RWPE2 (cell line): ENCODE results near the gene CBFA2T3.
"Not testable (repeated sequence)": the region's sequence is repeated elsewhere in the genome, so short reads cannot be mapped to it uniquely, and the experiment has no call there.

ENCODE experiments used
- ATAC-seq: fragments of 200-7000 bp; cut with Tn5 transposase; 3 replicates; pipeline ENCODE4 v1.9.1; 2021; ENCODE audit warnings: low read depth
- DNase-seq: peaks from one replicate; pipeline ENCODE4 v3.0.0-alpha.2; 2020; ENCODE audit warnings: low spot score
- H3K27ac ChIP-seq: fragments of 450-650 bp; 2 replicates; pipeline ENCODE4 v1.5.1; 2017; ENCODE audit warnings: mild to moderate bottlenecking; ENCODE audit not compliant: poor library complexity, severe bottlenecking
- H3K27me3 ChIP-seq: fragments of 250-450 bp; sonication (Bioruptor Pico); 2 replicates; pipeline ENCODE4 v1.5.1; 2021; ENCODE audit warnings: mild to moderate bottlenecking, moderate library complexity; ENCODE audit not compliant: insufficient read depth, poor library complexity, severe bottlenecking
- H3K36me3 ChIP-seq: fragments of 250-450 bp; sonication (Bioruptor Pico); 2 replicates; pipeline ENCODE4 v1.5.1; 2020; ENCODE audit warnings: low read depth, mild to moderate bottlenecking, moderate library complexity
- H3K4me1 ChIP-seq: fragments of 250-450 bp; sonication (Bioruptor Pico); 2 replicates; pipeline ENCODE4 v1.5.1; 2021; ENCODE audit warnings: mild to moderate bottlenecking, moderate library complexity; ENCODE audit not compliant: insufficient read depth, poor library complexity, severe bottlenecking
- H3K4me3 ChIP-seq: fragments of 250-450 bp; sonication (Bioruptor Pico); 2 replicates; pipeline ENCODE4 v1.5.1; 2021; ENCODE audit warnings: mild to moderate bottlenecking, moderate library complexity; ENCODE audit not compliant: severe bottlenecking
- H3K9me3 ChIP-seq: fragments of 250-450 bp; sonication (Bioruptor Pico); 2 replicates; pipeline ENCODE4 v1.5.1; 2021; ENCODE audit warnings: mild to moderate bottlenecking, moderate library complexity; ENCODE audit not compliant: severe bottlenecking
- TF ChIP-seq, protein P1 (sequence below): fragments of 450-650 bp; IDR thresholded peaks from one replicate; pipeline ENCODE4 v1.5.1; 2017; ENCODE audit warnings: mild to moderate bottlenecking, moderate library complexity; ENCODE audit not compliant: poor library complexity, severe bottlenecking

Gene CBFA2T3

DNA sequence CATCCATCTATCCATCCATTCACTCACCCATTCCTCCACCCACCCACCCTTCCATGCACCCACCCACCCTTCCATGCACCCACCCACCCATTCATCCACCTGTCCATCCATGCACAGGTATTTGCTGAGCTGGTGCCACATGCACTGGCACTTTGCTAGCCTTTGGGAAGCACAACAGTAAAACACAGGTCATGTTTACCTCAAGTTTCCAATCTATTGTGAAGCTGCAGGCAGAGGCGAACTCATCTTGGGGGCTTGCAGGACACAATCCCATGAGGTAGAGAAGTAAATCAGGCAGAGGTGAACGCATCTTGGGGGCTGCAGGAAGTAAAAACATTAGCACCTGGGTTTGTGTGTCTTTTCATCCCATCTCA lies 35.6 kb upstream of the CBFA2T3 start:
- H3K9me3 ChIP-seq, result no peaks in the 10 kb centered on the region
- TF ChIP-seq, protein P1, sequence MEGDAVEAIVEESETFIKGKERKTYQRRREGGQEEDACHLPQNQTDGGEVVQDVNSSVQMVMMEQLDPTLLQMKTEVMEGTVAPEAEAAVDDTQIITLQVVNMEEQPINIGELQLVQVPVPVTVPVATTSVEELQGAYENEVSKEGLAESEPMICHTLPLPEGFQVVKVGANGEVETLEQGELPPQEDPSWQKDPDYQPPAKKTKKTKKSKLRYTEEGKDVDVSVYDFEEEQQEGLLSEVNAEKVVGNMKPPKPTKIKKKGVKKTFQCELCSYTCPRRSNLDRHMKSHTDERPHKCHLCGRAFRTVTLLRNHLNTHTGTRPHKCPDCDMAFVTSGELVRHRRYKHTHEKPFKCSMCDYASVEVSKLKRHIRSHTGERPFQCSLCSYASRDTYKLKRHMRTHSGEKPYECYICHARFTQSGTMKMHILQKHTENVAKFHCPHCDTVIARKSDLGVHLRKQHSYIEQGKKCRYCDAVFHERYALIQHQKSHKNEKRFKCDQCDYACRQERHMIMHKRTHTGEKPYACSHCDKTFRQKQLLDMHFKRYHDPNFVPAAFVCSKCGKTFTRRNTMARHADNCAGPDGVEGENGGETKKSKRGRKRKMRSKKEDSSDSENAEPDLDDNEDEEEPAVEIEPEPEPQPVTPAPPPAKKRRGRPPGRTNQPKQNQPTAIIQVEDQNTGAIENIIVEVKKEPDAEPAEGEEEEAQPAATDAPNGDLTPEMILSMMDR, result no peak
- no peaks in the 10 kb centered on the region for H3K27me3 ChIP-seq
- no peaks in the 10 kb centered on the region for H3K36me3 ChIP-seq
- H3K4me3 ChIP-seq, result no peak overlapping the region
- no peak overlapping the region for H3K27ac ChIP-seq
- ATAC-seq (no peak), DNase-seq (no peak)
- no peaks in the 10 kb centered on the region for H3K4me1 ChIP-seq

DNA sequence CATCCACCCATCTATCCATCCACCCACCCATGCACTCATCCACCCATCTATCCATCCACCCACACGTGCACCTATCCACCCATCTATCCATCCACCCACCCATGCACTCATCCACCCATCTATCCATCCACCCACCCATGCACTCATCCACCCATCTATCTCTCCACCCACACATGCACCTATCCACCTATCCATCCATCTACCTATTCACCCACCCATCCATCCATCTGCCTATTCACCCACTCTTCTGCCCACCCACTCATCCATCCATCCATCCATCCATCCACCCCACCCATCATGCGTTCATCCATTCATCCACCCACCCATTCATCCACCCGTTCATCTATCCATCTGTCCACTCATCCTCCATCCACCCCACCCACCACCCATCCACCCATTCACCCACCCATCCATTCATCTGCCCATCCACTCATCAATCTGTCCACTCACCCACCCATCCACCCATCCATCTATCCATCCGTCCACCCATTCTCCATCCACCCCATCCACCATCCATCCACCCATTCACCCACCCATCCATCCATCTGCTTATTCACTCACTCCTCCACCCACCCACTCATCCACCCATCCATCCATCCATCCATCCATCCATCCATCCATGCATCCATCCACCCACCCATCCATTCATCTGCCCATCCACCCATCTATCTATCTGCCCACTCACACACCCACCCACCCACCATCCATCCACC lies 35.1 kb upstream of the CBFA2T3 start:
- DNase-seq (peak; percentile 23), ATAC-seq (no peak)
- Histone ChIP-seq H3K27me3 (no peaks in the 10 kb centered on the region), H3K4me1 (no peaks in the 10 kb centered on the region), H3K36me3 (no peaks in the 10 kb centered on the region), H3K9me3 (no peaks in the 10 kb centered on the region), H3K27ac (no peak overlapping the region), H3K4me3 (no peak overlapping the region)
- TF ChIP-seq, protein P1, result no peak

DNA sequence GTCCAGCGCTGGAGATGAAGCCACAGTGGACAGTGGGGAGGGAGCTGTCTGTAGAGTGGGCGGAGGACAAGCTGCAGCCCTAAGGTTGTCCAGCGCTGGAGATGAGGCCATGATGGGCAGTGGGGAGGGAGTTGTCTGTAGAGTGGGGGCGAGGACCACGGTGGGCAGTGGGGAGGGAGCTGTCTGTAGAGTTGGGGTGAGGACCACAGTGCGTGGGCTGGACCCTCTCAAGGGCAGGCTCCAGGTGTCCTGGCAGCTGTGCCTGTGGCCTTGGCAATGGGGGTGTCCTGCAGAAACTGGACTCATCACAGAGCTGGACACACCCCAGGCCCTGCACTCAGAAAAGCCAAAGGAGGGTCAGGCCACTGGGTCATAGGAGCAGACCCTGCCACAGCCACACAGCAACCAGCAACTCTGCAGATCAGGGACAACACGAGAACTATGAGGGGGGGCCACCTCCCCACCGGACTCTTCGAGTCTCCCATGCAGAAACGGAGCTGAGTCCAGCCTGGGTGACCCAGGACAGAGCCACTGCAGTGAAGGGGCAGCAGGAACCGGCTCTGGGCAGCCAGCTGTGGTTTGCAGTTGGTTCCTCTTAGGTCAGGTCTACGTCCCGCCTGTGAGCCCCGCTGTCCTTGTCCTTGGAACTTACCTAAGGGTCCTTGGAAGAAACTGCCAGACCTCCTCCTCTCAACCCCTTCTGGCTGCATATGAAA lies 33.4 kb upstream of the CBFA2T3 start:
- Histone ChIP-seq H3K4me3 (no peak overlapping the region), H3K27me3 (no peaks in the 10 kb centered on the region), H3K9me3 (no peaks in the 10 kb centered on the region), H3K27ac (no peak overlapping the region), H3K36me3 (no peaks in the 10 kb centered on the region), H3K4me1 (no peaks in the 10 kb centered on the region)
- no peak for ATAC-seq
- TF ChIP-seq, protein P1, result no peak
- DNase-seq, result peak; percentile 38

DNA sequence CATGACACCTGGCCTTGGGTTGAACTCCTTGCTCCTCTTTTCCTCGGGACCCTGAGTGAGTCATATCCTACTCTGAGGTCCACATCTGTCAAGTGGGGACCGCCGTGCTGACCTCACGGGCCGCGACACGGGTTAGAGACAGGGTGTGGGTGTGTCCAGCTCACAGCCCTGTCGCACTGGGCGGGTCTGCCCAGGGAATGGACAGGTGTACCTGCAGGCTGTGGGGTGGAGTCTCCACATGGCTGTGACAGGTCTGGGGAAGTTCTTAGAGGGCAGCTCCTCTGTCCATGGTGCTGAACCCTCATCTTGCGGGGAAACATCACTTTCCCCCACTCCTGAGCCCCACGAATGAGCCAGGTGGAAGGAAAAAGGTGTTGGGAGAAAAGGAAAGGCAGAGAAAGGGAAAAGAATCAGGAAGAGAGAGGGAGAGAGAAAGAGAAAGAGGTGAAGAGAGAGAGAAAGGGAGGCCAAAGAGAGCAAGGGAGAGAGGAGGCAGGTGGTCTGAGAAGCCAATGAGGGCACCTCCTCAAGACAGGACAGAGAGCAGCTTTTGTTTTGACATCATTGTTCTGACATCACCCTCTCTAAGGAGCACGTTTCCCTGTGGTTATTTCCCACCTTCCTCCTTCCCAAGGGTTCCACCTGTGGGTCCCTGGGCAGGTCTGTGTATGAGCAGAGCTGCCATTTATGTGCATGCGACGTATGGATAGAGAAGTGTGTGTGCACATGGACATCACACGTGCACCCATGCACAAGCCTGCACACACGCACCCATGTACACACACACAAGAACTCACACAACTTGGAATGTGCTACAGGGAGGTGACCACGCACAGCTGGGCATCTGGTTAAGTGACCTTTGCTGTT lies 32.6 kb upstream of the CBFA2T3 start:
- ATAC-seq (no peak), DNase-seq (peak; percentile 66)

DNA sequence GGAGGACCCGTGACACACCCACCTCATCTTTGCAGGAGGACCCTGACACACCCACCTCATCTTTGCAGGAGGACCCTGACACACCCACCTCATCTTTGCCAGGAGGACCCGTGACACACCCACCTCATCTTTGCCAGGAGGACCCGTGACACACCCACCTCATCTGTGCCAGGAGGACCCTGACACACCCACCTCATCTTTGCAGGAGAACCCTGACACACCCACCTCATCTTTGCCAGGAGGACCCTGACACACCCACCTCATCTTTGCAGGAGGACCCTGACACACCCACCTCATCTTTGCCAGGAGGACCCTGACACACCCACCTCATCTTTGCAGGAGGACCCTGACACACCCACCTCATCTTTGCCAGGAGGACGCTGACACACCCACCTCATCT lies 31.8 kb upstream of the CBFA2T3 start:
- H3K27me3 ChIP-seq, H3K36me3 ChIP-seq, H3K27ac ChIP-seq, H3K4me1 ChIP-seq, H3K9me3 ChIP-seq, H3K4me3 ChIP-seq, ATAC-seq: not testable (repeated sequence)
- peak; percentile 17 for DNase-seq

More for the DNA sequence above, 32.6 kb upstream of the CBFA2T3 start:
- H3K27me3 ChIP-seq, result no peaks in the 10 kb centered on the region
- no peaks in the 10 kb centered on the region for H3K4me1 ChIP-seq
- no peak overlapping the region for H3K27ac ChIP-seq
- TF ChIP-seq, protein P1, result no peak
- no peaks in the 10 kb centered on the region for H3K9me3 ChIP-seq
- H3K4me3 ChIP-seq, result no peak overlapping the region
- H3K36me3 ChIP-seq, result no peaks in the 10 kb centered on the region
